Memory B cell (primary cell): Measurements from ENCODE around the gene IGSF9.

Experiments
- ATAC-seq: fragments of 150-1000 bp; cut with Tn5 transposase; 2 replicates; pipeline ENCODE4 v1.10.0; 2021; ENCODE audit warnings: low read depth, mild to moderate bottlenecking, moderate library complexity
- DNase-seq, 2 donors: peaks; one replicate each; pipeline ENCODE4 v3.0.0; 2022; ENCODE audit warnings: low spot score in 2 of 2
- H3K27ac Mint-ChIP-seq: one replicate; pipeline ENCODE4 v1.8.0; 2022; ENCODE audit warnings: mild to moderate bottlenecking, moderate library complexity, mixed read lengths
- H3K27me3 Mint-ChIP-seq: one replicate; pipeline ENCODE4 v1.8.0; 2022; ENCODE audit warnings: mixed read lengths
- H3K36me3 Mint-ChIP-seq: one replicate; pipeline ENCODE4 v1.8.0; 2022; ENCODE audit warnings: mild to moderate bottlenecking, mixed read lengths
- H3K4me1 Mint-ChIP-seq: one replicate; pipeline ENCODE4 v1.8.0; 2022; ENCODE audit warnings: mixed read lengths
- H3K4me3 Mint-ChIP-seq: one replicate; pipeline ENCODE4 v1.8.0; 2022; ENCODE audit warnings: mild to moderate bottlenecking, moderate library complexity, mixed read lengths
- H3K9me3 Mint-ChIP-seq: one replicate; pipeline ENCODE4 v1.8.0; 2022; ENCODE audit warnings: mixed read lengths

The IGSF9 gene

DNA sequence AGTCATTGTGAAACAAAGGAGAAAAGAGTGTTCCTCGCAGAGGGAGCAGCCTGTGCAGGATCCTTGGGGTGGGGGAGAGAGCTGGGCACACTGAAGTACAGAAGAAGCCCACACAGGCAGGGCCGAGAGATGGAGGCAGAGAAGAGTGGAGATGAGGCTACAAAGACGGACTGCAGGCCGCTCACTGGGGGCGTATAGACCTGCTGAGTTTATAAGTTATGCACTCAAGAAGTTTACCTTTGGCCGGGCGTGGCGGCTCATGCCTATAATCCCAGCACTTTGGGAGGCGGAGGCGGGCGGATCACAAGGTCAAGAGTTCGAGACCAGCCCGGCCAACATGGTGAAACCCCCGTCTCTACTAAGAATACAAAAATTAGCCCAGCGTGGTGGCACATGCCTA lies 16.2 kb upstream of the IGSF9 start:
- Mint-ChIP-seq H3K4me1 (no peaks in the 10 kb centered on the region), H3K27me3 (peaks cover 10% of the 10 kb centered on the region), H3K27ac (no peak overlapping the region), H3K36me3 (no peaks in the 10 kb centered on the region), H3K4me3 (no peak overlapping the region), H3K9me3 (no peaks in the 10 kb centered on the region)
- no peak for ATAC-seq
- no peak for DNase-seq

DNA sequence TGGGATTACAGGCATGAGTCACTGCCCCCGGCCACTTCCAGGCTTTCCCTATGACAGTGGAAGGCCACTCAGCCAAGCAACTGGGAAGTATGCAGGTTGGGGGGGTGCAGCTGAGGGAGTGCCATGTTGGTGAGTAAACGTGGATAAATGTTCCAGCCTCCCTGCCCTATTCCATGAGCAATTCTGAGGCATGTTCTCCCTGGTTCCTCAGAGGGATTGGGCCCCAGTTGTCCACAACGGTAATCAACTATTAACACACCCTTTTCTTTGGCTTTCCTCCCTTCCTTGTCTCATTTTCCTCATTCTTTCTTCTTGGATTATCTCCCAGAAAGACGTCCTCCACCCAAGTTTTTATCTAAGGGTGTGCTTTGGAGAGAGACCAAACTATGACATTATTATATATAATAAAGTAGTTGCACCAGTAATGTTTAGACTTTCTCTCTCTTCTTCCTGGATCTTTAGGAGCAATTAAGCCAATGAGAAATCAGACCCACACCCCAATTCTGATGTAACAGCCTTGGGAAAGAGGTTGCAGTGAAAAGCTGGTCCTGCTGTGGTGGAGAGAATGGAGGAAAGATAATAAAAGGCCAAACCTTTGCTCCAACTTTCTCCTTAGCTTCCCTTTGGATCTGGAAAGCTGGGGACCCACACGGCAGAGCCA lies 15.4 kb upstream of the IGSF9 start:
- H3K27me3 Mint-ChIP-seq, result peaks cover 11% of the 10 kb centered on the region
- no peak for ATAC-seq
- no peaks in the 10 kb centered on the region for H3K36me3 Mint-ChIP-seq
- no peak overlapping the region for H3K27ac Mint-ChIP-seq
- H3K4me1 Mint-ChIP-seq, result no peaks in the 10 kb centered on the region
- H3K9me3 Mint-ChIP-seq, result no peaks in the 10 kb centered on the region
- no peak overlapping the region for H3K4me3 Mint-ChIP-seq
- no peak for DNase-seq

DNA sequence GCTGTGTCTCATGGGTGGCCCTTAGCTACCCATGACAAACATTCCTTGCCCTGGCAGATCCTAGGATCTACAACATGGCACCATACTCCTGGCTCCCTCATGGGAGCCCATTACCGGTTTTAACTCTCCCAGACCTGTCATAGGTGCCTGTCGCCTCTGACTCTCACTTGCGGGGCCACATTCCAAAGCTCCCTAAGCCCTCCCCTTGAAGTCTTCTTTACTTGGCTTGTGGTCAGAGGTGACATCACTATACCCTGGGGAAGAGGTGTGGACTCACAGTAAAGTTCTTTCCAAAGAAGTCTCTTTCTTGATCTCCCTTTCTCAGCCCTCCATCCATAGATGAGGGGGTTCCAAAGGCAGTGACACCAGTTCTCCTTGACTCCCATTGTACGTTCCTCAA lies 14.0 kb upstream of the IGSF9 start:
- H3K4me1 Mint-ChIP-seq, result no peaks in the 10 kb centered on the region
- peaks cover 12% of the 10 kb centered on the region for H3K27me3 Mint-ChIP-seq
- H3K36me3 Mint-ChIP-seq, result no peaks in the 10 kb centered on the region
- H3K27ac Mint-ChIP-seq, result no peak overlapping the region
- DNase-seq (no peak), ATAC-seq (no peak)
- no peak overlapping the region for H3K4me3 Mint-ChIP-seq
- H3K9me3 Mint-ChIP-seq, result no peaks in the 10 kb centered on the region

DNA sequence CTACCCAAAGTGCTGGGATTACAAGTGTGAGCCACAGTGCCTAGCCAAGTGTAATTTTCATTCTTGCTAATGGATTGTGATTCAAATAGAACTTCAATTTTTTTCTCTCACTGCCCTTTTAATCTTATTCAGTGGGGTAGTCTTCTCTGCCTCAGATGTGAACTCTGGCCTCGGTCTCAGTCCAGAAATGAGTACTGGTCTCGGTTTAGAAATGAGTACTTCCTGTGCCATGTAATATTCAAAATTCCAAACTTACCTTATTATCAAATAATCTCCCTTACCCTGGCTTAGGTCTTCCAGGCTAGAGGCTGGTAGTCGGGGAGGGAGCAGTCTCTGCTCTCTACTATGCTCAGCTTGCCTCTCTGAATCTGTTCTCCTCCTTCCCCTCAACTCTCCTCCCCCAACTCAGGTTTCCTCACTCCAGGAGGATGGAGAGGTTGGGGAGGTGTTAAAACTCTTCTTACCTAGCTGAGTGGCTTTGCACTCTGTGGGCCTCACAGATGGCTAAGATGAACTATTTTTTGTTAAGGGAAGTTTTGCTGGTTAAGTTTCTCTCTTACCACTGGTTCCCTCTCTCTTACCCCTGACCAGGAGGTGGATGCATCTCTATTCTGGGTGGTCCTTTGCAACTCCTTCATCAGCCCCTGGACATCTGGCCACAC lies 13.4 kb upstream of the IGSF9 start:
- no peak overlapping the region for H3K4me3 Mint-ChIP-seq
- no peaks in the 10 kb centered on the region for H3K9me3 Mint-ChIP-seq
- DNase-seq (no peak), ATAC-seq (no peak)
- peaks cover 16% of the 10 kb centered on the region for H3K27me3 Mint-ChIP-seq
- H3K36me3 Mint-ChIP-seq, result no peaks in the 10 kb centered on the region
- no peak overlapping the region for H3K27ac Mint-ChIP-seq
- no peaks in the 10 kb centered on the region for H3K4me1 Mint-ChIP-seq

DNA sequence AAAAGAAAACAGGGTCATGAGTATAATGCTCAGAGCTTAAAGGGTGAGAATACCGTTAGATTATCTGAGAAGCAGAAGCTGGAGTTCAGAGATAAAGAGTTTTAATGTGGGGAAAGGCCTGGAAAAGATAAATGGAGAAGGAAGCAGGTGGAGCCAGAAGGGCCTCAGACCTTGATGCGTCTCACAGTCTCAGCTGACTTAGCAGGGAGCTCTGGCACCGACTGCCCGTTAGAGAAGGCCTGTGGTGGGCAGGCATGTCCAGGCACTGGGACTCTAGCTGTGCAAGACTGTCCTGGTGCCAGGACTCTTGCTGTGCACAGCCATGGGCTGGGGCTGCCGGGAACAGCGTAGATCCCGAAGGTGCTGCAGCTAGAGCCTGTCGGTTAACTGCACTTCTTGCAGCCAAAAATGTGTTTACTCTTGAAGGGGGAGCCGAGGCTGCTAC lies 12.4 kb upstream of the IGSF9 start:
- Mint-ChIP-seq H3K27me3 (peaks cover 17% of the 10 kb centered on the region), H3K36me3 (no peaks in the 10 kb centered on the region), H3K4me3 (no peak overlapping the region), H3K27ac (no peak overlapping the region), H3K9me3 (no peaks in the 10 kb centered on the region), H3K4me1 (no peaks in the 10 kb centered on the region)
- DNase-seq (no peak), ATAC-seq (no peak)

DNA sequence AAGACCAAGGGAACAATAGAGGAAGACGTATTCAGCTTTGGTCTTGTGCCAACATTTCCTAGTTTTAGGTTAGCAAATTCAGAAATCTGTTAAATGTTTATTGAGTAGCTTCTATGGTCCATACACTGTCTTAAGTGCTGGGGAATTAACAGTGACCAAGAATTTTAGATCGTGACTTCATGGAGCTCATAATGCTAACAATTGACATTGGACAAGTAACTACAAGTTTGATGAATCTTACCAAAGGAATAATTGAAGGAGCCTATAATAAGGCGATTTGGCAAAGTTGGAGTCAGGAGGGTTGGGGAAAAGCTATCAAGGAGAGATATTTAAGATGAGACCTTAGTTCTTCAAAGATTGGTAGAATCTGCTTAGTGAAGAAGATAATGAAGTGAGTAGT lies 10.0 kb upstream of the IGSF9 start:
- ATAC-seq (no peak), DNase-seq (no peak)
- H3K27ac Mint-ChIP-seq, result no peak overlapping the region
- H3K4me3 Mint-ChIP-seq, result no peak overlapping the region
- no peaks in the 10 kb centered on the region for H3K9me3 Mint-ChIP-seq
- H3K27me3 Mint-ChIP-seq, result peaks cover 27% of the 10 kb centered on the region
- no peaks in the 10 kb centered on the region for H3K4me1 Mint-ChIP-seq
- no peaks in the 10 kb centered on the region for H3K36me3 Mint-ChIP-seq

DNA sequence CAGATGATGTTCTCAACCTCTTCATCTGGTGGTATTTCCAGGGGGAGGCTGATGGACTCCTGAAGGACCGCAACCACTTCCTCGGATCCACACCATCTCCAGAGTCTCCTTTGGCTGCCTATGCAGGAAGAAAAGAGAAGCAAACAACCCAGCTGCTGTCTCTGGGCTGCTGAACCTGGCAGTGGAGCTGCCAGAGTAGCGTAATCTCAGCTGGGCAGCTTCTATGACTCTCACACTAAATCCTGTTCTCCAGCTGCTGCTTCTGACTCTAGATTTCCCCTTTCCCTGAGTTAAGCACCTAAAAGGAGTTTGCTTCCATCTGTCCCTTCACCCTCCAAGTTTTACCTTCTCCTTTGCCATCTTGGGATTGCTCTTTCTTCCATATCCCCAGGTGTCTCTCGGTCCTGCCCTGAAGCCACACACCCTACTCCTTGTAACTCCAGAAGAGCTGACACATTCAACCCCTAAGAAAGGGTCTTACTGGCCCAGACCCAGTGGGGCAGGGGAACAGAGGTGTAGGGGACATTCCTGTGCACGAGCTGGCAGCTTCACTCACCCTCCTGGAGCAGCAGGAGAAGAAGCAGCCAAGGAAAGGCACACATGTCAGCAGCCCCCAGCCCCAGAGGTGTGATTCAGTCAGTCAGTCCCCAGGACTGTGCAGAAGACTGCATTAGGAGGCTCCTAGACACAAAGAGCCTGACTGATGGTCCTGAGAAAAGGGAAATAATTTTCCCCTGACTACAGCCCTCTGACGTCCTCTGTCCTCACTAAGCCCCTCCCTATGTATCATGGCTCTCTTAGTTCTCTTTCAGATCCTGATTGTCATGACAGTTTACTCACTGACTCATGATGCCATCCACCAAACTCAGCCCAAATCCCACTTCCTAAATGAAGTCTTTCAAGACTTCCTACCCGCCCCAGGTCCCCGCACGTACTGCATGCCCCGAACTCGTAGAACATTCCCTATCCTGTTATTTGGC lies 8.4 kb upstream of the IGSF9 start, which contains the start of gene SLAMF9:
SLAMF9 (minus strand) TSS at position 702 of the 980 bp plus-strand sequence; CDS start at position 602, 100 bp downstream.
- ATAC-seq (no peak), DNase-seq (no peak)
- Mint-ChIP-seq H3K36me3 (no peaks in the 10 kb centered on the region), H3K27me3 (peaks cover 25% of the 10 kb centered on the region), H3K9me3 (no peaks in the 10 kb centered on the region), H3K4me1 (no peaks in the 10 kb centered on the region), H3K27ac (no peak within 1 kb of the TSS), H3K4me3 (no peak within 1 kb of the TSS)

DNA sequence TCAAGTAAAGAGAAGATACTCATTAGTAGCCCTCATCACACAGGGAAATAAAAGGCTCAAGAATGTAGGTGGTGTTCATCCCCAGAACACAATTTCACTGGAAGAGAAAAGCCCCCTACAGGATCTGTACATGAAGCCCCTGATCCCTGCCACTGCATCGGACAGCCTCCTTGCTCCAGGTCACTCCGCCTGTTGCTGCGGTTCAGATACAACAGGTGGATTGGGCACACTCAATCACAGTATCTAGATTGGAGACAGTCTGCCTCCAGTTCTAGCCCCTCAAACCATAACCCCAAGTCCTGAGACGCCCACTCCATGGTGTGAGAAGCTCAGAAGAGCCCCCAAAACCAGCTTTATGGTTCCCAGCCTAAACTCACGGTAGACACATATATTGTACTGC lies 7.5 kb upstream of the IGSF9 start:
- no peak overlapping the region for H3K27ac Mint-ChIP-seq
- no peaks in the 10 kb centered on the region for H3K36me3 Mint-ChIP-seq
- no peak for ATAC-seq
- peaks cover 26% of the 10 kb centered on the region for H3K27me3 Mint-ChIP-seq
- no peak for DNase-seq
- no peak overlapping the region for H3K4me3 Mint-ChIP-seq
- no peaks in the 10 kb centered on the region for H3K9me3 Mint-ChIP-seq
- H3K4me1 Mint-ChIP-seq, result no peaks in the 10 kb centered on the region

DNA sequence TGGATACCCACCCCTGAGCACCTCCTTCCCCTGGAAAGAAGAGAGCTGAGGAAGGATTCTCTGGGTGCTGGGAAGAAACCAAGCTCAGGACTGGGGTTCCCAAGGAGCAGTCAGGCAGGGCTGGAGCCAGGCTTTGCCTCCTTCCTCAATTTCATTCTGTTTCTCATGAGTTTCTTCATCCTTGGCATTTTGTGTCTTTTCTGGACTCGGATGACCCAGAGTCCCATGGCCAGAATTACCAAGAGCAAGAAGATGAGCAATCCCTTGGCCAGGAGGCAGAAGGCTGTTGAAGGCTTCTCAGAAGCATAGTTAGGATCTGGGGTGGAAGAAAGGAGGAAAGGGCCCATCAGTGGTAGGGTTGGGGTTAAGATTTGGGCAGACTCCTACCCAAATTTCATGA lies 6.1 kb upstream of the IGSF9 start:
- Mint-ChIP-seq H3K27ac (no peak overlapping the region), H3K9me3 (no peaks in the 10 kb centered on the region), H3K4me3 (no peak overlapping the region), H3K27me3 (peaks cover 24% of the 10 kb centered on the region), H3K4me1 (no peaks in the 10 kb centered on the region), H3K36me3 (no peaks in the 10 kb centered on the region)
- DNase-seq (no peak), ATAC-seq (no peak)

DNA sequence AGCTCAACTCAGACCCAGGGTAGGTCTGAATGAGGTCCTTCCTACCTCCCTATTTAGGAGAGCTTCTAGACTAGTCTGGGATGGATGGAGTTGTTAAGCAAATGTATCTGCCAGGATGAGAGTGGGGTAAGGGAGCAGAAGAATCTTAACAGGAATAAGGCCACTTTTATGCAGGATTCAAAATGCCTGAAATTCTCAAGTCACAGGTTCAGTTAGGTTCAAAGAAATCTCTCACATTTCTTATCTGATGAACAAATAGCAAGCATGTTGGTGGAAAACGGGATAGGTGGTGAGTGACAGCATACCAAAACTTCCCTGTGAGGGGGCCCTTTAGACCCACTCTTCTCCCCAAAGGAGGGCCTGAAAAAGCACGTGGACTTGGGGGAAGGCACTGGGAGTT lies 5.6 kb upstream of the IGSF9 start:
- H3K4me1 Mint-ChIP-seq, result peaks cover 1% of the 10 kb centered on the region
- H3K9me3 Mint-ChIP-seq, result no peaks in the 10 kb centered on the region
- DNase-seq (no peak), ATAC-seq (no peak)
- H3K36me3 Mint-ChIP-seq, result no peaks in the 10 kb centered on the region
- no peak overlapping the region for H3K27ac Mint-ChIP-seq
- H3K4me3 Mint-ChIP-seq, result no peak overlapping the region
- peaks cover 23% of the 10 kb centered on the region for H3K27me3 Mint-ChIP-seq

DNA sequence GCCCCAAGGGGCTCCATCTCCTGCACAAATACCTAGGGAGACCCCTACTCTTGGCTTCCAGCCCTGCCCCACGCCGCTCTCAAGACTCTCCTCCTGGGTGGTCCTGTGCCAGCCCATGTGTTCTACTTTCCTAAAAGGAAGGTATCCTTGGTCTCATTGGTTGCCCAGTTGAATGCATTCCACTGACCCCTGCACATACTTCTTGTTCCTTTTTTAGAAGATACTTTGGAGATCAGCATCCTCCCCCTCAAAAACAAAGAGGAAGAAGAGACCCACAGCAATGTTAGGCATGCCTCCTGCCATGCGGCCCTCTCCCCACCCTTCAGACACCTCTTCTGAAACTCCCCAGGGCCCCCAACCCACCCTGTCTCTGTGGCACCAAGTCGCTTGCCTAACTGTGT lies 4.6 kb upstream of the IGSF9 start:
- Mint-ChIP-seq H3K27ac (no peak overlapping the region), H3K9me3 (no peaks in the 10 kb centered on the region), H3K4me3 (no peak overlapping the region), H3K36me3 (peaks cover 2% of the 10 kb centered on the region), H3K27me3 (peaks cover 29% of the 10 kb centered on the region), H3K4me1 (peaks cover 8% of the 10 kb centered on the region)
- DNase-seq (no peak), ATAC-seq (no peak)

DNA sequence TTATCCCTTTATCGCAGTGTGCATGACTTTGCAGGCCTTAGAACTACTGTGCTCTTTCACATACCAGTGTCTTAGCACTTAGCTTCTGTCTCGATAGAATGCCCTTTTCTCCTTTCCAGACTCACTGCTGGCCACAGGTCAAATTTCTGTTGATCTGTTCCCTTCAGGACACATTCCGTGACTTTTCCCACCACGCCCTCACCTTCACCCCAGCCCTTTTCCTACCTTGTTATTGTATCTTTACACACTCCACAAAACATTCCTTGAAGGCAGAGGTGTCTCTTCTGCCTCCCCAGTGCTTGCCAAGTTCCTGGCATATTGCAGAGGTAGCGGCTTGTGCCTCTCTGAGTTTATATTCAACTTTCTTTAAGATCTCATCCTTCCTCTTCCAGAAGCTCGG lies 3.7 kb upstream of the IGSF9 start:
- H3K4me3 Mint-ChIP-seq, result no peak overlapping the region
- ATAC-seq (no peak), DNase-seq (no peak)
- H3K4me1 Mint-ChIP-seq, result peaks cover 12% of the 10 kb centered on the region
- H3K36me3 Mint-ChIP-seq, result peaks cover 2% of the 10 kb centered on the region
- peaks cover 29% of the 10 kb centered on the region for H3K27me3 Mint-ChIP-seq
- no peaks in the 10 kb centered on the region for H3K9me3 Mint-ChIP-seq
- no peak overlapping the region for H3K27ac Mint-ChIP-seq

DNA sequence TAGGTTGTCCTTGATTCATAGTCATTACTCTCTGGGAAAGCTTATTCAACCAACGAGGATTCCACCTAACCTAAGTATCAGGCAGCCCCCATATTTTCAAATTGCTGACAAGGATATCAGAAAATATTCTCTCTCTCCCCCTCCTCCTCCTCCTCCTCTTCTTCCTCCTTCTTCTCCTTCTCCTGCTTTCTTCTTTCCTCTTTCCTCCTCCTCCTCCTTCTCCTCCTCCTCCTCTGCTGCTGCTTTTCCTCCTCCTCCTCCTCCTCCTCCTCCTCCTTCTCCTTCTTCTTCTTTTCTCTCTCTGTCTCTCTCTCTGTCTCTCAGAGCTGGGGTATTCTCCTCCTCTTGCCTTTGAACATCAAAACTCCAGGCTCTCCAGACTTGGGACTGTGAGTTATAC lies 2.5 kb upstream of the IGSF9 start:
- ATAC-seq, result no peak
- H3K9me3 Mint-ChIP-seq, result no peaks in the 10 kb centered on the region
- H3K27ac Mint-ChIP-seq, result no peak overlapping the region
- H3K4me3 Mint-ChIP-seq, result no peak overlapping the region
- peaks cover 2% of the 10 kb centered on the region for H3K36me3 Mint-ChIP-seq
- H3K27me3 Mint-ChIP-seq, result peaks cover 29% of the 10 kb centered on the region
- no peak for DNase-seq
- H3K4me1 Mint-ChIP-seq, result peaks cover 12% of the 10 kb centered on the region
